Stimulated activated CD8-positive, alpha-beta memory T cell treated with anti-CD3 and anti-CD28 coated beads, Interleukin-7, amount 100 ng/mL, for 48 hours (primary cell): ENCODE data around the gene KRT16.
"Not testable (repeated sequence)": the region's sequence is repeated elsewhere in the genome, so short reads cannot be mapped to it uniquely, and the experiment has no call there.

ENCODE experiments used
- DNase-seq, 2 donors: peaks; one replicate each; pipeline ENCODE4 v3.0.0-alpha.2; 2020; ENCODE audit warnings: low read depth in 1 of 2; ENCODE audit errors: extremely low read depth in 1 of 2

KRT16 gene

DNA sequence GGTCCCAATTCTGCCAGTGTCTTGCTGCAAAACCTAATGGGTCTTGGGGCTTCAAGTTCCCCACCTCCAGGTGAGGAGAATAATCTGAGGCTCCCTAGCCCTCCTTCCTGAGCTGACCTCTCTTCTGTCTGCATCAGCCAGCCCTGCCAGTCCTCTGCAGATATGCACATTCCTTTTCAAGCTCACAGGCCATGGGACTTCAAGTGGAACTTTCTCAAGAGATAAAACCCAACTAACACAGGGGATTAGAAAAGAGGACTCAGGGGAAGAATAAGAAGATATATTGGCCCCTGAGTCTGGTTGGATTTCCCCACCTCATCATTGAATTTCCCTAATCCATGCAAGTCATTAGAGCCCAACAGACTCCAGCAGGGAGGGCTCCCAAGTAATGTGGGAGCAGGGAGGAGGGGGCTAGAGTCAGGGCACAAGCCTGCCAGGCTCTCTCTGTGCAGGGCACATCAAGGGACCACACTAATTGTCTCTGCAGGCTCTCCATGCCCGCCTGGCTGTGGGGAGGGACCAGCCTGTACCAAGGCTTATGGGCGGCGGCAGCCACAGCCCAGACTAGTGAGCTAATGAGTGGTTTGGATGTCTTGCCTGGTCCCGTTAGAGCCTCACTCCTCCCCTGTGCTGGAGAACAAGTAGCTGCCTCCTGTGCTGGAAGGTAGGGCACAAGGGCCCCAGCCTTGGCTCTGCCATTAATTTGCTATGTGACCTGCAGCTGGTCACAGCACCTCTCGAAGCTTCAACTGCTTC is 27.1 kb downstream of the KRT16 start:
- DNase-seq, result no peak

DNA sequence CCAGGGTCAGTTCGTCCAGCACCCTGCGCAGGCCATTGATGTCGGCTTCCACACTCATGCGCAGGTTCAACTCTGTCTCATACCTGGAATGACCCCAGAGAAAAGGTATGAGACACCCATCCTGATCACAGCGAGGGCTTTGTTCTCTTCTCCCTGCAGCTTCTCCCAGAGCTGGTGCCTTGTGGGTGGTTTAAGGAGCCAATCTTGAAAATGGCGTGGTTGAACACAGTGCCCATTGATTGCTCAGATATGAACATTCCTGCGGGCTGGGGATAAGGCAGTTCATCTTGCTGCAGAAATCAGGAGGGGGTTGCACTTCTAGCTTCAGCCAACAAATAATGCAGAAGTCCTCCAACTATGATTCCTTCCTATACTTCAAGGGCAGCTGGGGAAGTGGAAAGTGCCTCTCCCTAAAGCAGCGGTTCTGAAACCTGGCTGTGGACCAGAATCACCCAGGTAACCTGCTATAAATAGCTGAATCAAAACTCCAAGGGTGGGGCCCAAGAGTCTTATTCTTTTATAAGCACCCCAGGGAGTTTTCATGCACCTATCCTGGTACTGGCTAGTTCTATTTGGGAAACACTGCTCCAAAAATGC is 28.1 kb downstream of the KRT16 start:
- DNase-seq, result not testable (repeated sequence)

DNA sequence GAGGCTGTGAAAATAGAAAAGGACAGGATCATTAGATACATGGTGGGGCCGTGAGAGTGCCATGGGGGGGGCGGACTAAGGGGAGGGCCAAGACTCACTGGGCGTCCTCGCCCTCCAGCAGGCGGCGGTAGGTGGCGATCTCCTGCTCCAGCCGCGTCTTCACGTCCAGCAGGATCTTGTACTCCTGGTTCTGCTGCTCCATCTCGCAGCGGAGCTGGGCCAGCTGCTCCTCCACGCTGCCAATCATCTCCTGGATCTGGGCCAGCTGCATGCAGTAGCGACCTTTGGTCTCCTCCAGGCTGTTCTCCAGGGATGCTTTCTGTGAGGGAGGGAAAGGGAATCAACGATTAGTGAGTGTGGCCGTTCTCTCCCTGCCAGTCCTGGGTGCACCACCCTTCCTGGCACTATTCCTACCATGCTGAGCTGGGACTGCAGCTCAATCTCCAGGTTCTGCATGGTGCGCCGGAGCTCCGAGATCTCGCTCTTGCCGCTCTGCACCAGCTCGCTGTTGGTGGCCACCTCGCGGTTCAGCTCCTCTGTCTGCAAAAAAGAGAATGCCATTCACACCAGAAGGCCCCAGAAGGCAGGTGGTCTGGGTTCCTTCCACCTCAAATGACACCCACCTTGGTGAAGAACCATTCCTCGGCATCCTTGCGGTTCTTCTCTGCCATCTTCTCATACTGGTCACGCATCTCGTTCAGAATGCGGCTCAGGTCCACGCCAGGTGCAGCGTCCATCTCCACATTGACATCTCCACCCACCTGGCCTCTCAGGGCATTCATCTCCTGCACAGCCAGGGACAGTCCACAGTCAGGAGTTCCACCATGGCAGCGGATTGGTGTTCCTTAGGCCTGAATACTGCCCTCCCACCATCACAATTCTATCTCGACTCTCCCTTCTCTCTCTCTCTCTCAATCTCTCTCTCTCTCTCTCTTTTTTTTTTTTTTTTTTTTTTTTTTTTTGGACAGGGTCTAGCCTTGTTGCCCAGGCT is 29.1 kb downstream of the KRT16 start:
- DNase-seq, result no peak

DNA sequence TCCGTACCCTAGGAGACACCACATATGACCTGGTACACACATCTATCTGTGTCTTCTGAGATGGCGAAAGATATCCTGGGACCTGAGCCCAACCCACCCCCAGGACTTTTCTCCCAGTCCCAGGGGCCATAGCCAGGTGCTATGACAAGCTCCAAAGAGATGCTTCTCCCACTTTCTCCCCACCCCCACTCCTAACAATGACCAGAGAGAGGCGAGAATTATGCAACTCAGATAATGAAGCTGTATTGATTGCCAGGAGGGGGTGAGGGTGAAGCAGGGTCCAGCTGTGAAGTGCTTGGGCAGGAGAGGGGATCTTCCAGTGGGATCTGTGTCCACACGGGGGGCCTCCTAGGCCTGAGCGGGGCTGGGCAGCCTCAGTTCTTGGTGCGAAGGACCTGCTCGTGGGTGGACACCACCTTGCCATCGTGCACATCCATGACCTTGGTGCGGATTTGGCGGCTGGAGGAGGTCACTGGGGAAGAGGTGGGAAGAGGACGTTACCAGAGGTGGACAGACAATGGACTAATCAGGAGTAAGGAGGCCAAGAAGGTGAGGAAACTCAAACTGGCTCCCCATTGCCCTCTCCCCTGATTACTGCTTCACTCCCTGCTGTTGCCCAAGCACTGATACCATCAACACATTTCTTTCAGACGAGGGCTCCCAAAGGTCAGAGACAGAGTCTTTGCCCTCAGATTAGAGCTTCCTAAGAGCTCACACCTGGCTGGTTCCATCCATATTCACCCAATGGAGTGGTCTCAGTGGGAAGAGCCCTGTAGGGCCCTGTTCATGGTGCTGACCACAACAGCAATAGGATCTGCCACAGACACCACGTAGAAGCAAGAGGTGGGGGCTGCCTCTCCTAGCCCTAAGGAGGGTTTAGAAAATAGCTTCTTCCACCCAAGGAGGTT is 30.3 kb downstream of the KRT16 start:
- not testable (repeated sequence) for DNase-seq

DNA sequence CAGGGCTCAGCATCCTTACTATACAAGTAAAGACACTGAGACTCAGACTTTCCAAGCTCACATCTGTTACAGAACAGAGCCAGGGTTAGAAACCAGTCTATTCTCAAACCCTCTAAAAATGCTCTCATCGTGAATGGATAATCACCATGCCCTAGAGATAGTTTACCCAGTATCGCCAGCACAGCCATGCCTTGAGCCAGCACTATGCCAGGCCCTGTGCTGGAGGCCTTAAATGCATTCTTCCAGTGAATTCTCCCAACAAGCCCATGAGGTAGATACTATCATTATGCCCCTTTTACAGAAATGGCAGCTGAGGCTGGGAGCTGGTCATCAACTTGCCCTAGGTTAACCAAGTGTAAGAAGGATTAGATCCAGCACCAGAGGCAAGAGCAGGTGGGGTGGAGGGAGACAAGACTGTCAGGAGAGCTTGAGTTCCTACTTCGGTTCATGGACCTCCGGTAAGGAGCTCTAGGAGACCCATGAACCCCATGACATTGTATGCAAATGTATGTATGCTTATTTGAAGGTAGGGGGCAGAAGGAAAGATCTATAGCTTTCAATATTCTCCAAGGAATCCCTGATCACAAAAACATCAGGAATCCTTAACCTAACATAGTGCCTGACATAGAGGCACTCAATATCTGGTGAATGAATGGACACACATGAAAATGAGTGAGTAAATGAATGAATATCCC is 31.1 kb downstream of the KRT16 start:
- no peak for DNase-seq

DNA sequence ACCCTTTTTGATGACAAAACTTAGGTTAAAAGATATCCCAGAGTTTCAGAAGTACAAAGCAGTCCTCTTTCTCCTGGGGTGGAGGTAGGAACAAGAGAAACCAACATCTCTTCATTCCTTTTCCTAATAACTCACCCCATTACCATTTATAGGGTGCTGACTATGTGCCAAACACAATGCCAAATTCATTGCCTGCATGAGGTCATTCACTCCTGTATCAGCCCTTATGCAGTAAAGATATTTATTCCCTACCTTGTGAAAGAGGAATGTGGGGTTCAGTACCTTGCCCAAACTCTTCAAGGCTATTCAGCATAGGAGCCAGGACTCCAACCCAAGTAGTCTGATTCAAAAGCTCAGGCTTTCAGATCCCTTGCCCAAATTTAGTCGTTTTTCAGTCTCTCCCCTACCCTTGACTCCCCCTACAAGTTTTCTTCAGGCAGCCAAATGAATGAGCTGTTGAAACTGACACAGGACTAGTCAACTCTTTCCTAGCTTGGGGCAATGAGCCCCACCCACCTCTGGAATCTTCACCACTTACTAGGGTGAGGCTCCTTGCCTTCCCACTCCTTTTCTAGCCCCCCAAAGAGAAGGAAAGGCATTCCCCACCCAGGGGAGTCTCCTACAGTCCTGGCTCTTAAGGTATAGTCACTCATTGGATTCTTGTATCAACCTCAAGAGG is 31.7 kb downstream of the KRT16 start:
- no peak for DNase-seq

DNA sequence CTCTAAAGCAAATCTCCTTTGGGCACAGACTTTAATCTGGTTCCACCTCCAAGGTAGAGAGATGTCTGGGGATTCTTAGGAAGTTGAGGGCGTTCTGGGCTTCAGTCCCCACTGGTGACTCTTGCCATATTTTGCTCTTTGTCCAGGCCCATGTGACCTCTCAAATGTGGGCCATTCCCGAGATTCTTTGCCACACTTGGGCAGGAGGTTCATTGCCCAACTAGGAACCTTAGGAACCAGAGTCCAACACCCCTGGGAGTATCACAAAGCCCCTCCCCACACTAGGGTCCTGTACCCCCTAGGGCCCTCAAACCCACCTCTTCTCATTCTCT is 32.4 kb downstream of the KRT16 start:
- no peak for DNase-seq

DNA sequence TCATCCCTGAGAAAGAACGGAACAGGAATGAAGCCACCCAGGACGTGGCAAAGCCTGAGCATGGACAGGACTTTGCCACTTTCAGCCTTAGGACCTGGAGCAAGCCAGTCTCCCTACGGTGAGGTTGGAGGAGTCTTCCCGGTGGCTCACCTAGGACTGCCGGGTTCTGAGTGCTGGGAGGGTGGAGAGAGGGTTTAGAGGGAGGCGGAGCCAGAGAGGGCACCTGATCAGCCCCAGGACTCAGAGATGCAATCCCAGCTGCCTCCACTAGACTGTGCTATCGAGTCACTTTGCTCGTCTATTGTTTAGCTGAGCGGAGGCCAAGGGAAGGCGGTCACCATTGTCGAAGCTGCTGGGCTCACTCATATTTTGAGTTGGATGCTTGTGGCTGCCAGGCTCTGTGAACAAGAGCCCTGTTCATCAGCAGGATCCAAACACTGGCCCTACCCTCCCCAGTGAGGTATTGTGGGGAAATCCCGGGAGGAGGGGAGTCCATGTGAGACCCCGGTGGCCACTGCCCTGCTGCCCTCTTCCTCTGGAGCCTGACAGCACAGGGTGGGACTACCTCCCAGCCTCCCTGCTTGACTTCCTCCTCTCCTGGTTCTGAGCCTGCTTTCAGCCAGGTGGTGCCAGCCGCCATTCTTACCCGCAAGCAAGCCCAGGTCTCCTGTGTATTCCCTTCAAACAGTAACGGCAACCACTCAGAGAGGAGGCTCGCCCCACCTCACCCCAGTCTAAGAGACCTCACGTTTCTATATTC is 32.9 kb downstream of the KRT16 start:
- peak; percentile 39 to 63 for DNase-seq

DNA sequence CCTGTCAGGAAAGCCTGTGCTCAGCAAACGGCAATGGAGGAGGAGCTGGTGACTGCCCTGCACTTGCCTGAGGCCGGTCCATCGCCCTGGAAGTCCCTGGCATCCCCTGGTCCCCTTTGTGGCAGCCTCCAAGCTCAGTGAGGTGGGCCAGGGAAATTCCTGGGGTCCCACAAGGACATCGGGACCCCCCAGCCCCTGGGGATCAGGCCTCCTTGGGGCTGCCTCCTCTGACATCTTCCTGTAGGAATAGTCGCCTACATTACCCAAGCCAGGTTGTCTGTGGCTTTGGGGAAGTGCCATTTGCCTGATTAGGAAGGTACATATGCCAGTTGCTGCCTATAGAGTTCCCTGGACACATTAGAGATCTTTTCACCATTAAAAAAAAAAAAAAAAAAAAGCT is 33.6 kb downstream of the KRT16 start:
- DNase-seq, result no peak

DNA sequence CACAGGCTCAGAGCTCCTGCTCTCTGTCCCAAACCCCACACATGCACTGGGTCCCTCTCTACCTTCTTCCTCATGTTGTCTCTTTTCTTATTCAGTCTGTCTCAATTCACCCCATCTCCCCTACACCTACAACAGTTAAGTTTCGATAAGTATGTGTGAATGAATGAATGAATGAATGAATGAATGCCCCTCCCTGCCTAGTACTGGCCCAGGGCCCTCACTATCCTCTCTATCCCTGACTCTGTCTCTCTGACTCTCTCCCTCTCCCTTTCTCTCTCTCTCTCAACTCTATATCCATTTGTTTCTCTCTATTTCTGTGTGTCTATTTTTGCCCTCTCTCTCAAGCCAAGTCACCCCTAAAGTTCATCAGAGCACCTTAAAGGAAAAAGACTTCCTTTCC is 34.0 kb downstream of the KRT16 start:
- no peak for DNase-seq

DNA sequence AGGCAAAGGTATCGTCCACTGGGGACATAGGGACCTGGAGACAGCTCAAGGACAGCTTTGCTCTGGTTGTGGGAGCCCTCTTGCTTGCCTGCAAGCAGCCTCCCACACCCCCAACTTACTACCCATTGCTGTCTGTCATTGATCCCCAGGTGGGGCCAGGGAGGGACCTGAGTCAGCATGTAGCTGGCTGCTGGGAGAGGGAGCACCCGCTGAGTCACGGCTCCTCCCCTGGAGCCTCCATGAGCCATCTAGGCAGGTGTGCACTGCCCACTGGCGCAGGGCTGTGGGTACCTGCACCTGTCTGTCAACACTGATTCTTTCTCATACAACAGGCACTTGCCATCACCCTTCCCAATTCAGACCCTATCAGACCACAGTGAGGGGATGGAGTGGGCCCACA is 35.8 kb downstream of the KRT16 start:
- DNase-seq, result not testable (repeated sequence)

DNA sequence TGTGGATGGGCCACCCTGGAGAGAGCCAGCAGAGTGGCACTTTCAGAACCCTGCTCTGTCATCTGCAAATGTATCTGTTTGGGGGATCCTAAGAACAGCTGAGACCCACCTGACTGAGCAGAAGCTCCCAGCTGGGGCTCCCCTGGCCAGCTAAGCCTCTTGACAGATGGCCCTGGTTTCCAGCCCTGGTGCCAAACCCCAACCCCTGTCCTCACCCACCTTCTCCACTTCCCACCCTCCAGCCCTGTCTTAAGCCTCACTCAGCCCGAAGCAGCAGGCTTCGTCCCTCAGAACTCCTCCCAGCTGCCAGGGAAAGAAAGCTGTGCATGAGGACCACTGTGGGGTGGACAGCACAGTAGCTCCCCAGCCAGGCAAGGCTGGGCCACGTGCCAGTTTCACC is 37.2 kb downstream of the KRT16 start:
- no peak for DNase-seq

DNA sequence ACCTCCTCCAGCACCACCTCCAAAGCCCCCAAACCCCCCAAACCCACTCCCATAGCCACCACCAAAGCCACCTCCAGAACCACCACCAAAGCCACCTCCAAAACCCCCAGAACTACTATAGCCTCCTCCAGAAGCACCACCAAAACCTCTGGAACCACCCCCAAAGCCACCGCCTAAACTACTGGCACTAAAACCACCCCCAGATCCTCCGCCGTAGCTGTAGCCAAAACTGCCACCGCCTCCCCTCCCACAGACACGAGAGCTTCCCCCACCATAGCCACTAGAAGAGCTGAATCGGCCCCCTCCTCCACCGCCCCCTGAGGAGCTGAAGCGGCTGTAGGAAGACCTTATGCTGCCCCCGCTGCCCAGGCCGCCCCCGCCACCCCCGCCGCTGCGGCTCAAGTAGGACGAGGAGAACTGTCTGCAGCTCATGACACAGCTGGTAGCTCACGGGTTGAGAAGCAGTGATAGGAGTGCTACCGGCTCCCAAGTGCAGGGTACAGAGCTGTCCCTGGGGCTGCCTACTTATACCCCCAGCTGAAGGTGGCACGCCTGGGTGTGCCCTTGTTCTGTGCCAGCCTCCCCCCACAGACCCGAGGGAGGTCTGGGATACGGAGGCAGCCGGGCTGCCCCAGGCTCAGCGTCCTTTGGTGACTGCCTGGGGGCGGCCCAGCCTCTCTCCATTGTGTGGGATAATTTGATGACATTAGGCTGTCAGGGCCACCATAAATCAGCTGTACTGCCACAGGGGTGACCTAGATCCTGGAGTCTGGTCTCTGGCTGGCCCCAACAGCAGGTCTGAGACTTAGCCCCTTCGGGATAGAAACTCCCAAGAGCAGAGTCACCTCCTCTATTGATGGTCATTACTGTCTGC is 40.8 kb downstream of the KRT16 start, which contains the start of gene KRT9:
TSS of gene KRT9 (minus strand) at position 499 of the 874 bp plus-strand sequence. CDS start at position 432, 67 bp downstream.
- no peak for DNase-seq

DNA sequence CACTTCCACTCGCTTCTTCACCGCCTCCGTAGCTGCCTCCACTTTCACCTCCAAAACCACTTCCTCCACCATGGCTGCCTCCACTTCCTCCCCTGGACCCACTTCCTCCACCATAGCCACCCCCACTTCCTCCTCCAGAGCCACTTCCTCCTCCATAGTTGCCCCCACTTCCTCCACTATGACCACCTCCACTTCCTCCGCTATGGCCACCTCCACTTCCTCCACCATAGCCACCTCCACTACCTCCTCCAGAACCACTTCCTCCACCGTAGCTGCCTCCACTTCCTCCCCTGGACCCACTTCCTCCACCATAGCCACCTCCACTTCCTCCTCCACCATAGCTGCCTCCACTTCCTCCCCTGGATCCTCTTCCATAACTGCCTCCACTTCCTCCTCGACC is 45.2 kb downstream of the KRT16 start:
- DNase-seq, result no peak

DNA sequence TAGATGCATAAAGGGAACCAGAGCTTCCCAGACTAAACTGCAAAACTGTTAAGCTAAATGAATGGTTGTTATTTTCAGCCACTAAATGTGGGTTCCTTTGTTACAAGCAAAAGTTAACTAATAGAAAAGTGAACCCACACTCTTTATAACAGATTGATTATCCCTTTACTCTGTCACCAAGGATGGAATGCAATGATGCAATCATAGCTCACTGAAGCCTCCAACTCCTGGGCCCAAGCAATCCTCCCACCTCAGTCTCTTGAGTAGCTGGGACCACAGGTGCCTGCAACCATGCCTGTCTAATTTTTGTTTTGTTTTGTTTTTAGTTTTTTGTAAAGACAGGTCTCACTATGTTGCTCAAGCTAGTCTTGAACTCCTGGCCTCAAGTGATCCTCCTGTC is 47.2 kb downstream of the KRT16 start:
- no peak for DNase-seq

DNA sequence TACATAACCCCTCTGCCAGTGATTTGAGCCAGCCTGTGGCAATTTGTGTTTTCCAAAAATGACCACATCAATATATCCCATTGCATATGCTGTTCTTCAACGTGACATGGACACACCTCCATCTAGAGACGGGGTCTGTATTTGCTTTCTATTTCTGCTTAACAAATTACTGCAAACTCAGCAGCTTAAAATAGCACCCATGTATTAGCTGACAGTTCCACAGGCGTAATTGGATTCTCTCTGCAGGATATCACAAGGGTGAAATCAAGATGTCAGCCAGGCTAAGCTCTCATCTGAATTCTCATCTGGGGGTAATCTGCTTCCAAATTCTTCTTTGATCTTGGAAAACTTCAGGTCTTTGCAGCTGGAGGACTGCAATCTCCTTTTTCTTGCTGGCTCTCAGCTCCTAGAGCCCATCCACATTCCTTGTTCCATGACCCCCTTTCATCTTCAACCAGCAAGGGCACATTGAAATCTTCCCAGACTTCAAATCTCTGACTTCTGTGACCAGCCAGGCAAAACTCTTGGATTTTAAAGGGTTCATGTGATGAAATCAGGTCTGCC is 48.9 kb downstream of the KRT16 start:
- no peak for DNase-seq

DNA sequence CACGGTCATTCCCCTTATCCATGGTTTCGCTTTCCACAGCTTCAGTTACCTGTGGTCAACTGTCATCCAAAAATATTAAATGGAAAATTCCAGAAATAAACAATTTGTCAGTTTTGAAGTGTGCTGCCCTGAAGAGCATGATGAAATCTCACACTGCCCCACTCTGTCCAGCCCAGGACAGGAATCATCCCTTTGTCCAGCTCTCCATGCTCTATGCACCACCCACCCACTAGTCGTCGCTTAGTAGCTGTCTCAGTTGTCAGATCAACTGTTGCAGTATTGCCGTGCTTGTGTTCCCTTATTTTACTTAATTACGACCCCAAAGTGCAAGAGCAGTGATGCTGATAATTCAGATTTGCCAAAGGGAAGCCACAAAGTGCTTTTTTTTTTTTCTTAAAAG is 51.0 kb downstream of the KRT16 start:
- no peak for DNase-seq
